ENCODE results near the gene CHD3.
A peak's percentile ranks its signal among the peaks of the same experiment; 100 is the strongest.

The CHD3 gene

DNA sequence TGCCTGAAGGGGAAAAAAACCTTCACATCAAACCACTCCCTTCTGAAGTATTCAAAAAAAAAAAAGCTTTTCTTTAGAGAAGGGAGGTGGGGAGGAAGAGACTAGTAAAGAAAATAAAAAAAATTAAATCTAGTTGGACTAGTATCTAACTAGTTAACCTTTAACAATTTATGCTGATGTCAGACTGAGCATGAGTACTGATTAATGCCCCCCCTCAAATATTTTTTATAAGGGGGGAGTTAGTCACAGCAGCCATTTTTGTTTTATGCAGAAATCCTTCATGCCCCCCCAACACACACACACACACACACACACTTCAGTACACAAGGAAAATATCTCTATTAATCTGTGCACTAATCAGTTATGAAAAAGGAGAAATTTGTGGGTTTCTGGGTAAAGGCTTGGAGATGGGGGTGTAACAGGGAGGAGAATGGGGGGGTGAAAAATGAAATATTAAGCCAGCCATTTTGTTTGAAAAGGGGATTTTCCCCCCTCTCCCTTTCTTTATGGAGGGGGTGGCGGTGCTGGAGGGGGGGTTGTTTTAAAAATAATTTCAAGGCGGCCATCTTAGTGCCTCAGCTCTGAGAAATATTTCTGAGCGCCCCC lies 4.7 kb upstream of the CHD3 start:
- DNase-seq (ENCODE audit: low read depth in 2 of 2) = peak; percentile 42 to 43
- TF ChIP-seq, protein P1, sequence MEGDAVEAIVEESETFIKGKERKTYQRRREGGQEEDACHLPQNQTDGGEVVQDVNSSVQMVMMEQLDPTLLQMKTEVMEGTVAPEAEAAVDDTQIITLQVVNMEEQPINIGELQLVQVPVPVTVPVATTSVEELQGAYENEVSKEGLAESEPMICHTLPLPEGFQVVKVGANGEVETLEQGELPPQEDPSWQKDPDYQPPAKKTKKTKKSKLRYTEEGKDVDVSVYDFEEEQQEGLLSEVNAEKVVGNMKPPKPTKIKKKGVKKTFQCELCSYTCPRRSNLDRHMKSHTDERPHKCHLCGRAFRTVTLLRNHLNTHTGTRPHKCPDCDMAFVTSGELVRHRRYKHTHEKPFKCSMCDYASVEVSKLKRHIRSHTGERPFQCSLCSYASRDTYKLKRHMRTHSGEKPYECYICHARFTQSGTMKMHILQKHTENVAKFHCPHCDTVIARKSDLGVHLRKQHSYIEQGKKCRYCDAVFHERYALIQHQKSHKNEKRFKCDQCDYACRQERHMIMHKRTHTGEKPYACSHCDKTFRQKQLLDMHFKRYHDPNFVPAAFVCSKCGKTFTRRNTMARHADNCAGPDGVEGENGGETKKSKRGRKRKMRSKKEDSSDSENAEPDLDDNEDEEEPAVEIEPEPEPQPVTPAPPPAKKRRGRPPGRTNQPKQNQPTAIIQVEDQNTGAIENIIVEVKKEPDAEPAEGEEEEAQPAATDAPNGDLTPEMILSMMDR (IDR thresholded peaks at IDR 0.05; ENCODE audit: low read depth, low read length) = no peak
- peak overlapping the region; percentile 31 to 86 for H3K4me3 ChIP-seq (replicated peaks in 1 of 2; ENCODE audit: low read depth in 2 of 2, low read length in 2 of 2)

DNA sequence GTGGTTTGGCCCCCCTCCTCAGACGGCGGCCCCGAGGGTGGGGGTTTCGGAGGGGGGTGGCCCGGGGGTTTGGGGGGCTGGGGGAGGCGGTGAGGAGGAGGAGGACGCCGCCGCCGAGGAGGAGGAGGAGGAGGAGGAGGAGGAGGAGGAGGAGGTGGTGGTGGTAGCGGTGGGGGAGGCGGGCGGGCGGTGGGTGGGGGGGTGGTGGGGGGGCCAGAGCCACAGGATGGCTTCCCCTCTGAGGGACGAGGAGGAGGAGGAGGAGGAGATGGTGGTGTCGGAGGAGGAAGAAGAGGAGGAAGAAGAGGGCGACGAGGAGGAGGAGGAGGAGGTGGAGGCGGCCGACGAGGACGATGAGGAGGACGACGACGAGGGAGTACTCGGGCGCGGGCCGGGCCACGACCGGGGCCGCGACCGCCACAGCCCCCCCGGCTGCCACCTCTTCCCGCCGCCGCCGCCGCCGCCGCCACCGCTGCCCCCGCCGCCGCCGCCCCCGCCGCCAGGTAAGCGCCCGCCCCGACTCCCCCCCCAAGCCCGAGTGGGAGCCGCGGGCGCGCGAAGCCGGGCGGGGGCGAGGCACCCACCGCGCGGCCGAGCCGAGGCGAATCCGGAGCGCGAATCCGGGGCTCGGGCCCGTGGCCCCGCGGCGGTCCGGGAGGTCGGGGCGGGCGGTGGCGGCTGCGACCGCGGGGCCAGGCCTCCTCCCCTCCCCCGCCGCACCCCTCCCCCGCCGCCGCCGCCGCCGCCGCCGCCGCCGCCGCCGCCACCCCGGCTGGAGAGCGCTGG lies 3.8 kb upstream of the CHD3 start:
- TF ChIP-seq, protein P1 (IDR thresholded peaks at IDR 0.05; ENCODE audit: low read depth, low read length) = no peak
- peak overlapping the region; percentile 85 to 86 for H3K4me3 ChIP-seq (replicated peaks in 1 of 2; ENCODE audit: low read depth in 2 of 2, low read length in 2 of 2)

DNA sequence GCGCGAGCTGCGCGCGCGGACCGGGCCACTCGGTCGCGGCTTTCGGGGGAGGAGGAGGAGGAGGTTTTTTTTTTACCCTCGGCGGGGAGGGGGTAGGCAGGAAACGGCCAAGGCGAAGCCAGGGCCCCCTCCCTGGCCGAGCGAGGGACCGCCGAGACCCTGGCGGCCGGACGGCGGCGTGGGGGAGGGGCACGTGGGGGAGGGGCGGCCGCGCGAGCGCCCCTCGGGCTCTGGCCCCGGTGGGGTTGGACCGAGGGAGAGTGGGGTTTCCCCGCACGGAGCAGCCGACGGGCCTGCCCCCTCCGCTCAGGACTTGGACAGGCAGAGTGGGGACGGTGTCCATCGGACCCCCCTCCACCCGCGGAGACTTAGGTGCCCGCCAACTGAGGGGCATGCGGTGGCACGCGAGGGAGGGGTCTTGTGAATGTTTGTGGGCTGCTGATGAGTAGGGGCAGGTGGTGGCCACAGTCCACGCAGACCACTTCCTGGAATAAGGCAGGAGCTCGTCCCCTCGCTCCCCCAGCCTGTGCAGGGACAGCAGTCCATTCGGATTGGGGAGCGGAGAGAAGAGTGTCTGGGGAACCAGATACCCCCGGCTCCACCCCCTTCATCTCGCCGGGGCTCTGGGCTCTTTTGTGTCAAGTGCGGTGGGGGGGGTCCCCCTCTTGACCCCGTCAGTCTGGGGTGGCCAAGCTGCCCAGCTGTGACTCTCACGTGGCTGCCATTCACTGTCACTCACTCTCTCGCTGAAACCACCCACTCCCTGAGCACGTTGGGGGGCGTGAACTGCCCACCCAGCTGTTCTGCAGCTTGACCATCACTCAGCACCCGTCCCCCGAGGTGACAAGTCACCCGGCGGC lies 3.0 kb upstream of the CHD3 start:
- DNase-seq (ENCODE audit: low read depth in 2 of 2) = peak; percentile 10 to 38
- H3K4me3 ChIP-seq (replicated peaks in 1 of 2; ENCODE audit: low read depth in 2 of 2, low read length in 2 of 2) = peak overlapping the region; percentile 85 to 86
- TF ChIP-seq, protein P1 (IDR thresholded peaks at IDR 0.05; ENCODE audit: low read depth, low read length) = no peak

More for the DNA sequence above, 3.8 kb upstream of the CHD3 start:
- DNase-seq (ENCODE audit: low read depth in 2 of 2) = no peak

DNA sequence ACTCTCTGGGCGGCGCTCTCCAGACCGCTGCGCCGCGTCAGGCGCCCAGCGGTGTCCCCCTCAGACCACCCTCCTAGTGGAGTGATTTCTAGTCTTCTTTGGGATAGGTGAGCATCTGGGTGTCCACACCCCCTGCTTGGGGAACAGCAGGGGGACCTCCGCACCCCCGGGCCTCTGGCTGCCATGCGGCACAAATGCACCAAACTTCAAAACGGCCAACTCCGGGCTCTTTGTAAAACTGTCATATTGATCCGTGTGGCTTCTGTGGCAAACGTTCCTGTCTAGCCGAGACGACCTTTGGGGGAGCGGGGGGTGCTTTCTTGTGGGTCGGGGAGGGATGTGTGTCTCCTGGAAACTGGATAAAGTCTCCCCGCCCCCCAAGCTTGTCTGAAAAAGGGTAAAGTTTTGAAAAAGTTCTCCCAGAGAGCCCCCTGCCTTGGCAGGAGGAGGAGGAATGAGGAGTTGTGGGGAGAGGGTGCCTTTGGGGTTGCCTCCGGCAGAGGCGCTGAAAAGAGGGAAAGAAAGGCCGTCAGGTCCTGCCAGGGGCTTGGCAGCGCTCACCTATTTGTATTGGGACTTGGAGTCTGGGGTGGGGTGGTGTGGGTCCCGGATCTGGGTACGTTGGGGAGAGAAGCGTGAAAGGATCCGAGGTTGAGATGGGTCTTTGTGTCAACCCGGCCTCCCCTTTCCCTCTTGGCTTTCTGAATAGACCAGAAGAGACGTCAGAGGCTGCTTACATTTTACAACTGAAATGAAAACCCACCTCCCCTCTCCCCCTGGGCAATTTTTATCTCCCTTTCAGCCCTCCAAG lies 2.2 kb upstream of the CHD3 start:
- TF ChIP-seq, protein P1 (IDR thresholded peaks at IDR 0.05; ENCODE audit: low read depth, low read length) = peak; percentile 26
- H3K4me3 ChIP-seq (replicated peaks in 1 of 2; ENCODE audit: low read depth in 2 of 2, low read length in 2 of 2) = peak overlapping the region; percentile 85 to 86
- peak; percentile 16 to 28 for DNase-seq (ENCODE audit: low read depth in 2 of 2)

DNA sequence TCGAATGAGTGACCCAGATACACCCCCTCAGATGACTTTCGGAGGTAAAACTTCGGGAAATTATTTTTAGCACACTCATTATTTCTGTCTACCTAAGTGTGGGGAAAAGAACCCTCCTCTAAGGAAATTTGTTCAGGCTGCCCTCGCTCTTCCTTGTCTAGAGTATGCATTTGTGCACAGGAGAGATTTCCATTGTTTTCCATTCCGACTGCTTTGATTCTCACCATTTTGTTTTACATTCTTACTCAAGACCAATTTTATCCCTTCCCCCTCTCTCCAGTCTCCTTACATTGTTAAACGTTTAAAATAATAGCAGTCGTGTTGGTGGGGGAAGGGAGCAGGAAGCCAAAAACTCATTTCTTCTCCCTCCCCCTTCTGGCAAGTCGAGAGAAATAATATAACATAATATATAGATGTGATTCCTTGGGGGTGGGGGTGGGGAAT lies 1.5 kb upstream of the CHD3 start:
- peak overlapping the region; percentile 85 to 86 for H3K4me3 ChIP-seq (replicated peaks in 1 of 2; ENCODE audit: low read depth in 2 of 2, low read length in 2 of 2)
- no peak for DNase-seq (ENCODE audit: low read depth in 2 of 2)
- TF ChIP-seq, protein P1 (IDR thresholded peaks at IDR 0.05; ENCODE audit: low read depth, low read length) = no peak
